HepG2 (cell line): Measurements from ENCODE around the gene SMAD3. TPM values are rescaled to one million over a fixed set of nuclear protein-coding genes. Genes with fewer than 3 reads are reported as not detected.

Experiments used
- AKAP8 ChIP-seq: sonication (generic); formaldehyde crosslinking; IDR thresholded peaks from 2 replicates; pipeline ENCODE4 v1.5.1; 2020; ENCODE audit warnings: mild to moderate bottlenecking, missing genetic modification reagents
- CENPT ChIP-seq: sonication (generic); formaldehyde crosslinking; IDR thresholded peaks from 2 replicates; pipeline ENCODE4 v1.8.0; 2022; ENCODE audit warnings: low read depth, mild to moderate bottlenecking, moderate library complexity, missing genetic modification reagents
- EZH2 ChIP-seq: conservative IDR thresholded peaks from 2 replicates; pipeline ENCODE4 v1.6.1; 2012; ENCODE audit warnings: mild to moderate bottlenecking, low read depth, low read length, moderate library complexity
- FOXA1 ChIP-seq, 2 experiments: fragments of 450-650 bp in 1 of 2; sonication (generic) in 1 of 2; formaldehyde crosslinking in 1 of 2; IDR thresholded peaks; 2 replicates each; pipeline versions ENCODE4 v1.4.0 to v1.6.1; 2016 to 2020; ENCODE audit warnings: missing genetic modification reagents in 1 of 2
- GLMP ChIP-seq: sonication (generic); formaldehyde crosslinking; IDR thresholded peaks from 2 replicates; pipeline ENCODE4 v1.9.0; 2021; ENCODE audit warnings: missing genetic modification reagents, mild to moderate bottlenecking, borderline replicate concordance
- TIGD3 ChIP-seq: sonication (generic); formaldehyde crosslinking; IDR thresholded peaks from 2 replicates; pipeline ENCODE4 v1.5.1; 2020; ENCODE audit warnings: mild to moderate bottlenecking, missing genetic modification reagents, borderline replicate concordance
- XRCC5 ChIP-seq: fragments of 200-400 bp; formaldehyde crosslinking; optimal IDR thresholded peaks from 2 replicates; pipeline ENCODE3; 2017; ENCODE audit warnings: mild to moderate bottlenecking, low read length
- ZNF414 ChIP-seq: sonication (generic); formaldehyde crosslinking; IDR thresholded peaks from 2 replicates; pipeline ENCODE4 v1.5.0; 2020; ENCODE audit warnings: missing genetic modification reagents
- ZNF558 ChIP-seq: sonication (generic); formaldehyde crosslinking; IDR thresholded peaks from 2 replicates; pipeline ENCODE4 v1.9.0; 2022; ENCODE audit warnings: mild to moderate bottlenecking, missing genetic modification reagents, borderline replicate concordance
- ZNF569 ChIP-seq: sonication (generic); formaldehyde crosslinking; IDR thresholded peaks from 2 replicates; pipeline ENCODE4 v1.5.0; 2020; ENCODE audit warnings: mild to moderate bottlenecking, missing genetic modification reagents, moderate library complexity, borderline replicate concordance
- ZNF7 ChIP-seq: IDR thresholded peaks from 2 replicates; pipeline ENCODE4 v1.6.1; 2016; ENCODE audit warnings: missing biosample characterization, missing genetic modification reagents
- ZNF709 ChIP-seq: sonication (generic); formaldehyde crosslinking; IDR thresholded peaks from 2 replicates; pipeline ENCODE4 v1.5.0; 2020; ENCODE audit warnings: mild to moderate bottlenecking, missing genetic modification reagents
- polyA plus RNA-seq, 8 experiments: library from polyadenylated mRNA; depleted of rRNA in 3 of 8; stranded (reverse) in 7 of 8; unstranded in 1 of 8; fragments of >200 nt; fragmentation: Illumina TruSeq in 4 of 8; extraction: Trizol in 4 of 8; gene quantifications; 2 replicates each; pipeline versions ENCODE4 v1.2.1 to v1.2.3, GENCODE V29; 2011 to 2016; ENCODE audit warnings: low read depth in 4 of 8, missing spikeins in 1 of 8, mixed read lengths in 1 of 8; ENCODE audit not compliant: insufficient read depth in 1 of 8
- total RNA-seq, 5 experiments: library from RNA; depleted of rRNA; stranded (reverse); fragments of >200 nt; fragmentation: Illumina TruSeq; extraction: Trizol; gene quantifications; 2 replicates each; pipeline ENCODE4 v1.2.3, GENCODE V29; 2016; ENCODE audit warnings: low read depth in 1 of 5
- TF ChIP-seq, protein P1 (sequence below): IDR thresholded peaks from 2 replicates; pipeline ENCODE4 v1.6.1; 2016; ENCODE audit warnings: mild to moderate bottlenecking
- TF ChIP-seq, protein P2 (sequence below): sonication (generic); formaldehyde crosslinking; IDR thresholded peaks from 2 replicates; pipeline ENCODE4 v1.8.1; 2023; ENCODE audit warnings: mild to moderate bottlenecking, inconsistent platforms, moderate library complexity, missing genetic modification reagents, borderline replicate concordance
- TF ChIP-seq, protein P3 (sequence below): sonication (generic); formaldehyde crosslinking; IDR thresholded peaks from 2 replicates; pipeline ENCODE4 v1.9.0; 2021; ENCODE audit warnings: missing genetic modification reagents, borderline replicate concordance
- TF ChIP-seq, protein P4 (sequence below), 2 experiments: IDR thresholded peaks; 2 replicates each; pipeline ENCODE4 v1.6.1; 2011 to 2012; ENCODE audit warnings: low read length in 2 of 2, borderline replicate concordance in 1 of 2, low read depth in 1 of 2, mild to moderate bottlenecking in 1 of 2, moderate library complexity in 1 of 2

The SMAD3 gene
- total and polyA plus RNA-seq, 2 of the 13 experiments (the other 11 are each of a cell fraction or from before 2014, with no cell fraction given), result 8.6 to 56.3 TPM

GRCh38 chr15:67146875-67147381 lies 81.5 kb downstream of the SMAD3 start (continued):
- TF ChIP-seq, protein P1, sequence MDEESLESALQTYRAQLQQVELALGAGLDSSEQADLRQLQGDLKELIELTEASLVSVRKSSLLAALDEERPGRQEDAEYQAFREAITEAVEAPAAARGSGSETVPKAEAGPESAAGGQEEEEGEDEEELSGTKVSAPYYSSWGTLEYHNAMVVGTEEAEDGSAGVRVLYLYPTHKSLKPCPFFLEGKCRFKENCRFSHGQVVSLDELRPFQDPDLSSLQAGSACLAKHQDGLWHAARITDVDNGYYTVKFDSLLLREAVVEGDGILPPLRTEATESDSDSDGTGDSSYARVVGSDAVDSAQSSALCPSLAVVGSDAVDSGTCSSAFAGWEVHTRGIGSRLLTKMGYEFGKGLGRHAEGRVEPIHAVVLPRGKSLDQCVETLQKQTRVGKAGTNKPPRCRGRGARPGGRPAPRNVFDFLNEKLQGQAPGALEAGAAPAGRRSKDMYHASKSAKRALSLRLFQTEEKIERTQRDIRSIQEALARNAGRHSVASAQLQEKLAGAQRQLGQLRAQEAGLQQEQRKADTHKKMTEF (CRISPR knock-in tag), result peak; percentile 77; the same call in 1 of the 2 replicates
- peak; percentile 36; the same call in 1 of the 2 replicates for TF ChIP-seq AKAP8 (CRISPR knock-in tag)
- TF ChIP-seq ZNF414 (CRISPR knock-in tag), result no peak
- no peak for TF ChIP-seq CENPT (CRISPR knock-in tag)
- no peak for TF ChIP-seq EZH2
- TF ChIP-seq, protein P2, sequence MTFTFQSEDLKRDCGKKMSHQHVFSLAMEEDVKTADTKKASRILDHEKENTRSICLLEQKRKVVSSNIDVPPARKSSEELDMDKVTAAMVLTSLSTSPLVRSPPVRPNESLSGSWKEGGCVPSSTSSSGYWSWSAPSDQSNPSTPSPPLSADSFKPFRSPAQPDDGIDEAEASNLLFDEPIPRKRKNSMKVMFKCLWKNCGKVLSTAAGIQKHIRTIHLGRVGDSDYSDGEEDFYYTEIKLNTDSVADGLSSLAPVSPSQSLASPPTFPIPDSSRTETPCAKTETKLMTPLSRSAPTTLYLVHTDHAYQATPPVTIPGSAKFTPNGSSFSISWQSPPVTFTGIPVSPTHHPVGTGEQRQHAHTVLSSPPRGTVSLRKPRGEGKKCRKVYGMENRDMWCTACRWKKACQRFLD (CRISPR knock-in tag), result no peak
- no peak for TF ChIP-seq FOXA1 (IDR thresholded peaks at IDR 0.05)
- peak; percentile 92 for TF ChIP-seq FOXA1 (CRISPR knock-in tag; IDR thresholded peaks at IDR 0.05)
- no peak for TF ChIP-seq GLMP (CRISPR knock-in tag)
- TF ChIP-seq ZNF7 (CRISPR knock-in tag), result no peak; the same call in 1 of the 2 replicates
- TF ChIP-seq TIGD3 (CRISPR knock-in tag), result no peak
- TF ChIP-seq, protein P3, sequence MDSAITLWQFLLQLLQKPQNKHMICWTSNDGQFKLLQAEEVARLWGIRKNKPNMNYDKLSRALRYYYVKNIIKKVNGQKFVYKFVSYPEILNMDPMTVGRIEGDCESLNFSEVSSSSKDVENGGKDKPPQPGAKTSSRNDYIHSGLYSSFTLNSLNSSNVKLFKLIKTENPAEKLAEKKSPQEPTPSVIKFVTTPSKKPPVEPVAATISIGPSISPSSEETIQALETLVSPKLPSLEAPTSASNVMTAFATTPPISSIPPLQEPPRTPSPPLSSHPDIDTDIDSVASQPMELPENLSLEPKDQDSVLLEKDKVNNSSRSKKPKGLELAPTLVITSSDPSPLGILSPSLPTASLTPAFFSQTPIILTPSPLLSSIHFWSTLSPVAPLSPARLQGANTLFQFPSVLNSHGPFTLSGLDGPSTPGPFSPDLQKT (CRISPR knock-in tag), result no peak
- no peak for TF ChIP-seq ZNF709
- no peak for TF ChIP-seq ZNF569 (CRISPR knock-in tag)
- TF ChIP-seq ZNF558 (CRISPR knock-in tag), result no peak
- TF ChIP-seq XRCC5, result peak; percentile 94
- TF ChIP-seq, protein P4, sequence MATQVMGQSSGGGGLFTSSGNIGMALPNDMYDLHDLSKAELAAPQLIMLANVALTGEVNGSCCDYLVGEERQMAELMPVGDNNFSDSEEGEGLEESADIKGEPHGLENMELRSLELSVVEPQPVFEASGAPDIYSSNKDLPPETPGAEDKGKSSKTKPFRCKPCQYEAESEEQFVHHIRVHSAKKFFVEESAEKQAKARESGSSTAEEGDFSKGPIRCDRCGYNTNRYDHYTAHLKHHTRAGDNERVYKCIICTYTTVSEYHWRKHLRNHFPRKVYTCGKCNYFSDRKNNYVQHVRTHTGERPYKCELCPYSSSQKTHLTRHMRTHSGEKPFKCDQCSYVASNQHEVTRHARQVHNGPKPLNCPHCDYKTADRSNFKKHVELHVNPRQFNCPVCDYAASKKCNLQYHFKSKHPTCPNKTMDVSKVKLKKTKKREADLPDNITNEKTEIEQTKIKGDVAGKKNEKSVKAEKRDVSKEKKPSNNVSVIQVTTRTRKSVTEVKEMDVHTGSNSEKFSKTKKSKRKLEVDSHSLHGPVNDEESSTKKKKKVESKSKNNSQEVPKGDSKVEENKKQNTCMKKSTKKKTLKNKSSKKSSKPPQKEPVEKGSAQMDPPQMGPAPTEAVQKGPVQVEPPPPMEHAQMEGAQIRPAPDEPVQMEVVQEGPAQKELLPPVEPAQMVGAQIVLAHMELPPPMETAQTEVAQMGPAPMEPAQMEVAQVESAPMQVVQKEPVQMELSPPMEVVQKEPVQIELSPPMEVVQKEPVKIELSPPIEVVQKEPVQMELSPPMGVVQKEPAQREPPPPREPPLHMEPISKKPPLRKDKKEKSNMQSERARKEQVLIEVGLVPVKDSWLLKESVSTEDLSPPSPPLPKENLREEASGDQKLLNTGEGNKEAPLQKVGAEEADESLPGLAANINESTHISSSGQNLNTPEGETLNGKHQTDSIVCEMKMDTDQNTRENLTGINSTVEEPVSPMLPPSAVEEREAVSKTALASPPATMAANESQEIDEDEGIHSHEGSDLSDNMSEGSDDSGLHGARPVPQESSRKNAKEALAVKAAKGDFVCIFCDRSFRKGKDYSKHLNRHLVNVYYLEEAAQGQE (IDR thresholded peaks at IDR 0.05; ENCODE audit: borderline replicate concordance in 1 of 2, low read depth in 1 of 2, low read length in 2 of 2), result peak in 1 of 2 experiments; percentile 63; a peak in 2 of 4 replicates
